HepG2 (cell line): ENCODE results near the gene KIAA0930. TPM values are rescaled to one million over a fixed set of nuclear protein-coding genes. Genes with fewer than 3 reads are reported as not detected.

Experiments used
- DR1 ChIP-seq: sonication (generic); formaldehyde crosslinking; IDR thresholded peaks from 2 replicates; pipeline ENCODE4 v1.8.0; 2021; ENCODE audit warnings: mild to moderate bottlenecking, missing genetic modification reagents, inconsistent platforms
- GFI1 ChIP-seq: sonication (generic); formaldehyde crosslinking; IDR thresholded peaks from 2 replicates; pipeline ENCODE4 v1.5.0; 2020; ENCODE audit warnings: missing genetic modification reagents, mild to moderate bottlenecking, borderline replicate concordance
- PHB2 ChIP-seq: fragments of 450-650 bp; IDR thresholded peaks from 2 replicates; pipeline ENCODE4 v1.6.1; 2018; ENCODE audit not compliant: partially characterized antibody
- ZFYVE20 ChIP-seq: sonication (generic); formaldehyde crosslinking; IDR thresholded peaks from 2 replicates; pipeline ENCODE4 v1.8.0; 2023; ENCODE audit warnings: low read depth, mild to moderate bottlenecking, moderate library complexity, missing genetic modification reagents, borderline replicate concordance
- polyA plus RNA-seq, 8 experiments: library from polyadenylated mRNA; depleted of rRNA in 3 of 8; stranded (reverse) in 7 of 8; unstranded in 1 of 8; fragments of >200 nt; fragmentation: Illumina TruSeq in 4 of 8; extraction: Trizol in 4 of 8; gene quantifications; 2 replicates each; pipeline versions ENCODE4 v1.2.1 to v1.2.3, GENCODE V29; 2011 to 2016; ENCODE audit warnings: low read depth in 4 of 8, missing spikeins in 1 of 8, mixed read lengths in 1 of 8; ENCODE audit not compliant: insufficient read depth in 1 of 8
- total RNA-seq, 5 experiments: library from RNA; depleted of rRNA; stranded (reverse); fragments of >200 nt; fragmentation: Illumina TruSeq; extraction: Trizol; gene quantifications; 2 replicates each; pipeline ENCODE4 v1.2.3, GENCODE V29; 2016; ENCODE audit warnings: low read depth in 1 of 5
- TF ChIP-seq, protein P1 (sequence below): sonication (generic); formaldehyde crosslinking; IDR thresholded peaks from 2 replicates; pipeline ENCODE4 v1.4.0; 2020; ENCODE audit warnings: missing genetic modification reagents, borderline replicate concordance
- TF ChIP-seq, protein P2 (sequence below): fragments of 450-650 bp; IDR thresholded peaks from 2 replicates; pipeline ENCODE4 v1.6.1; 2017; ENCODE audit warnings: mild to moderate bottlenecking
- TF ChIP-seq, protein P3 (sequence below): IDR thresholded peaks from 2 replicates; pipeline ENCODE4 v1.6.1; 2016; ENCODE audit warnings: low read depth, control low read depth
- TF ChIP-seq, protein P4 (sequence below): sonication (generic); formaldehyde crosslinking; IDR thresholded peaks from 2 replicates; pipeline ENCODE4 v1.4.0; 2020; ENCODE audit warnings: missing genetic modification reagents, borderline replicate concordance
- TF ChIP-seq, protein P5 (sequence below): sonication (generic); formaldehyde crosslinking; IDR thresholded peaks from 2 replicates; pipeline ENCODE4 v1.4.0; 2020; ENCODE audit warnings: missing genetic modification reagents

The KIAA0930 gene
- total and polyA plus RNA-seq, 2 of the 13 experiments (the other 11 are each of a cell fraction or from before 2014, with no cell fraction given): 27.0 to 38.2 TPM

DNA sequence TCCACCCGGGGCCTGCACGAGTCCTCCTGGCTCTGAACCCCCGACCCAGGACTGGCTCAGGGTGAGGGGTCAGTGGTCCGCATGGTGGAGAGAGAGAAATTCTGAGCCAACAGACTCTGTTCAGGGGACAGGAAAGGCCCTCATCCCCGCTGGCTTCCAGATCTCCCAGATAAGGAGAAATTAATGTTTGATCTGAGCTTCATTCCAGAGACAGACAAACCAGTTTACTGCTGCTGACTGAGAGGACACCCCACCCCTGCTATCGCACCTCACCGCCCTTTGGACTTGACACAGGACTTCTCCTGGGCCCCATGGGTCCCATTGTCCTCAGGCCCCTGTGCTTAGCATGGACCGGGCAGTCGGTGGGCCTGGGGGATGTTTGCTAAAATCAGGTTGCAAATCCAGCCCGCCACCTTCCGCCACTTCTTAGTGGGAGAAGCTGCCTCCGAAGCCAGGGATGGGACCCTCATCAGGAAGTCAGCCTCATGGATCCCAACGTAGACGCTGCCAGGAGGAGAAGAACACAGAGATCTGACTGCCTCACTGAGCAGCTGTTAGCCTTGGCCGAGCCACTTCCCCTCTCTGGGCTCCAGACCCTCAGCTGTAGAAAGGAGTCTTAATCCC, 32.9 kb upstream of the KIAA0930 start (continued):
- TF ChIP-seq, protein P1, sequence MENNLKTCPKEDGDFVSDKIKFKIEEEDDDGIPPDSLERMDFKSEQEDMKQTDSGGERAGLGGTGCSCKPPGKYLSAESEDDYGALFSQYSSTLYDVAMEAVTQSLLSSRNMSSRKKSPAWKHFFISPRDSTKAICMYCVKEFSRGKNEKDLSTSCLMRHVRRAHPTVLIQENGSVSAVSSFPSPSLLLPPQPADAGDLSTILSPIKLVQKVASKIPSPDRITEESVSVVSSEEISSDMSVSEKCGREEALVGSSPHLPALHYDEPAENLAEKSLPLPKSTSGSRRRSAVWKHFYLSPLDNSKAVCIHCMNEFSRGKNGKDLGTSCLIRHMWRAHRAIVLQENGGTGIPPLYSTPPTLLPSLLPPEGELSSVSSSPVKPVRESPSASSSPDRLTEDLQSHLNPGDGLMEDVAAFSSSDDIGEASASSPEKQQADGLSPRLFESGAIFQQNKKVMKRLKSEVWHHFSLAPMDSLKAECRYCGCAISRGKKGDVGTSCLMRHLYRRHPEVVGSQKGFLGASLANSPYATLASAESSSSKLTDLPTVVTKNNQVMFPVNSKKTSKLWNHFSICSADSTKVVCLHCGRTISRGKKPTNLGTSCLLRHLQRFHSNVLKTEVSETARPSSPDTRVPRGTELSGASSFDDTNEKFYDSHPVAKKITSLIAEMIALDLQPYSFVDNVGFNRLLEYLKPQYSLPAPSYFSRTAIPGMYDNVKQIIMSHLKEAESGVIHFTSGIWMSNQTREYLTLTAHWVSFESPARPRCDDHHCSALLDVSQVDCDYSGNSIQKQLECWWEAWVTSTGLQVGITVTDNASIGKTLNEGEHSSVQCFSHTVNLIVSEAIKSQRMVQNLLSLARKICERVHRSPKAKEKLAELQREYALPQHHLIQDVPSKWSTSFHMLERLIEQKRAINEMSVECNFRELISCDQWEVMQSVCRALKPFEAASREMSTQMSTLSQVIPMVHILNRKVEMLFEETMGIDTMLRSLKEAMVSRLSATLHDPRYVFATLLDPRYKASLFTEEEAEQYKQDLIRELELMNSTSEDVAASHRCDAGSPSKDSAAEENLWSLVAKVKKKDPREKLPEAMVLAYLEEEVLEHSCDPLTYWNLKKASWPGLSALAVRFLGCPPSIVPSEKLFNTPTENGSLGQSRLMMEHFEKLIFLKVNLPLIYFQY (CRISPR knock-in tag): peak; percentile 88; the same call in 1 of the 2 replicates
- TF ChIP-seq PHB2 (no peak), ZFYVE20 (no peak), GFI1 (CRISPR knock-in tag) (peak; percentile 87), DR1 (CRISPR knock-in tag) (0 out of 2 replicates have a peak, but pooled peaks have one; percentile 24)
- TF ChIP-seq, protein P2, sequence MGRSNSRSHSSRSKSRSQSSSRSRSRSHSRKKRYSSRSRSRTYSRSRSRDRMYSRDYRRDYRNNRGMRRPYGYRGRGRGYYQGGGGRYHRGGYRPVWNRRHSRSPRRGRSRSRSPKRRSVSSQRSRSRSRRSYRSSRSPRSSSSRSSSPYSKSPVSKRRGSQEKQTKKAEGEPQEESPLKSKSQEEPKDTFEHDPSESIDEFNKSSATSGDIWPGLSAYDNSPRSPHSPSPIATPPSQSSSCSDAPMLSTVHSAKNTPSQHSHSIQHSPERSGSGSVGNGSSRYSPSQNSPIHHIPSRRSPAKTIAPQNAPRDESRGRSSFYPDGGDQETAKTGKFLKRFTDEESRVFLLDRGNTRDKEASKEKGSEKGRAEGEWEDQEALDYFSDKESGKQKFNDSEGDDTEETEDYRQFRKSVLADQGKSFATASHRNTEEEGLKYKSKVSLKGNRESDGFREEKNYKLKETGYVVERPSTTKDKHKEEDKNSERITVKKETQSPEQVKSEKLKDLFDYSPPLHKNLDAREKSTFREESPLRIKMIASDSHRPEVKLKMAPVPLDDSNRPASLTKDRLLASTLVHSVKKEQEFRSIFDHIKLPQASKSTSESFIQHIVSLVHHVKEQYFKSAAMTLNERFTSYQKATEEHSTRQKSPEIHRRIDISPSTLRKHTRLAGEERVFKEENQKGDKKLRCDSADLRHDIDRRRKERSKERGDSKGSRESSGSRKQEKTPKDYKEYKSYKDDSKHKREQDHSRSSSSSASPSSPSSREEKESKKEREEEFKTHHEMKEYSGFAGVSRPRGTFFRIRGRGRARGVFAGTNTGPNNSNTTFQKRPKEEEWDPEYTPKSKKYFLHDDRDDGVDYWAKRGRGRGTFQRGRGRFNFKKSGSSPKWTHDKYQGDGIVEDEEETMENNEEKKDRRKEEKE: no peak
- TF ChIP-seq, protein P3, sequence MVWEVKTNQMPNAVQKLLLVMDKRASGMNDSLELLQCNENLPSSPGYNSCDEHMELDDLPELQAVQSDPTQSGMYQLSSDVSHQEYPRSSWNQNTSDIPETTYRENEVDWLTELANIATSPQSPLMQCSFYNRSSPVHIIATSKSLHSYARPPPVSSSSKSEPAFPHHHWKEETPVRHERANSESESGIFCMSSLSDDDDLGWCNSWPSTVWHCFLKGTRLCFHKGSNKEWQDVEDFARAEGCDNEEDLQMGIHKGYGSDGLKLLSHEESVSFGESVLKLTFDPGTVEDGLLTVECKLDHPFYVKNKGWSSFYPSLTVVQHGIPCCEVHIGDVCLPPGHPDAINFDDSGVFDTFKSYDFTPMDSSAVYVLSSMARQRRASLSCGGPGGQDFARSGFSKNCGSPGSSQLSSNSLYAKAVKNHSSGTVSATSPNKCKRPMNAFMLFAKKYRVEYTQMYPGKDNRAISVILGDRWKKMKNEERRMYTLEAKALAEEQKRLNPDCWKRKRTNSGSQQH: peak; percentile 70; the same call in 1 of the 2 replicates
- TF ChIP-seq, protein P4, sequence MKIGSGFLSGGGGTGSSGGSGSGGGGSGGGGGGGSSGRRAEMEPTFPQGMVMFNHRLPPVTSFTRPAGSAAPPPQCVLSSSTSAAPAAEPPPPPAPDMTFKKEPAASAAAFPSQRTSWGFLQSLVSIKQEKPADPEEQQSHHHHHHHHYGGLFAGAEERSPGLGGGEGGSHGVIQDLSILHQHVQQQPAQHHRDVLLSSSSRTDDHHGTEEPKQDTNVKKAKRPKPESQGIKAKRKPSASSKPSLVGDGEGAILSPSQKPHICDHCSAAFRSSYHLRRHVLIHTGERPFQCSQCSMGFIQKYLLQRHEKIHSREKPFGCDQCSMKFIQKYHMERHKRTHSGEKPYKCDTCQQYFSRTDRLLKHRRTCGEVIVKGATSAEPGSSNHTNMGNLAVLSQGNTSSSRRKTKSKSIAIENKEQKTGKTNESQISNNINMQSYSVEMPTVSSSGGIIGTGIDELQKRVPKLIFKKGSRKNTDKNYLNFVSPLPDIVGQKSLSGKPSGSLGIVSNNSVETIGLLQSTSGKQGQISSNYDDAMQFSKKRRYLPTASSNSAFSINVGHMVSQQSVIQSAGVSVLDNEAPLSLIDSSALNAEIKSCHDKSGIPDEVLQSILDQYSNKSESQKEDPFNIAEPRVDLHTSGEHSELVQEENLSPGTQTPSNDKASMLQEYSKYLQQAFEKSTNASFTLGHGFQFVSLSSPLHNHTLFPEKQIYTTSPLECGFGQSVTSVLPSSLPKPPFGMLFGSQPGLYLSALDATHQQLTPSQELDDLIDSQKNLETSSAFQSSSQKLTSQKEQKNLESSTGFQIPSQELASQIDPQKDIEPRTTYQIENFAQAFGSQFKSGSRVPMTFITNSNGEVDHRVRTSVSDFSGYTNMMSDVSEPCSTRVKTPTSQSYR (CRISPR knock-in tag): peak; percentile 72; the same call in 1 of the 2 replicates
- TF ChIP-seq, protein P5, sequence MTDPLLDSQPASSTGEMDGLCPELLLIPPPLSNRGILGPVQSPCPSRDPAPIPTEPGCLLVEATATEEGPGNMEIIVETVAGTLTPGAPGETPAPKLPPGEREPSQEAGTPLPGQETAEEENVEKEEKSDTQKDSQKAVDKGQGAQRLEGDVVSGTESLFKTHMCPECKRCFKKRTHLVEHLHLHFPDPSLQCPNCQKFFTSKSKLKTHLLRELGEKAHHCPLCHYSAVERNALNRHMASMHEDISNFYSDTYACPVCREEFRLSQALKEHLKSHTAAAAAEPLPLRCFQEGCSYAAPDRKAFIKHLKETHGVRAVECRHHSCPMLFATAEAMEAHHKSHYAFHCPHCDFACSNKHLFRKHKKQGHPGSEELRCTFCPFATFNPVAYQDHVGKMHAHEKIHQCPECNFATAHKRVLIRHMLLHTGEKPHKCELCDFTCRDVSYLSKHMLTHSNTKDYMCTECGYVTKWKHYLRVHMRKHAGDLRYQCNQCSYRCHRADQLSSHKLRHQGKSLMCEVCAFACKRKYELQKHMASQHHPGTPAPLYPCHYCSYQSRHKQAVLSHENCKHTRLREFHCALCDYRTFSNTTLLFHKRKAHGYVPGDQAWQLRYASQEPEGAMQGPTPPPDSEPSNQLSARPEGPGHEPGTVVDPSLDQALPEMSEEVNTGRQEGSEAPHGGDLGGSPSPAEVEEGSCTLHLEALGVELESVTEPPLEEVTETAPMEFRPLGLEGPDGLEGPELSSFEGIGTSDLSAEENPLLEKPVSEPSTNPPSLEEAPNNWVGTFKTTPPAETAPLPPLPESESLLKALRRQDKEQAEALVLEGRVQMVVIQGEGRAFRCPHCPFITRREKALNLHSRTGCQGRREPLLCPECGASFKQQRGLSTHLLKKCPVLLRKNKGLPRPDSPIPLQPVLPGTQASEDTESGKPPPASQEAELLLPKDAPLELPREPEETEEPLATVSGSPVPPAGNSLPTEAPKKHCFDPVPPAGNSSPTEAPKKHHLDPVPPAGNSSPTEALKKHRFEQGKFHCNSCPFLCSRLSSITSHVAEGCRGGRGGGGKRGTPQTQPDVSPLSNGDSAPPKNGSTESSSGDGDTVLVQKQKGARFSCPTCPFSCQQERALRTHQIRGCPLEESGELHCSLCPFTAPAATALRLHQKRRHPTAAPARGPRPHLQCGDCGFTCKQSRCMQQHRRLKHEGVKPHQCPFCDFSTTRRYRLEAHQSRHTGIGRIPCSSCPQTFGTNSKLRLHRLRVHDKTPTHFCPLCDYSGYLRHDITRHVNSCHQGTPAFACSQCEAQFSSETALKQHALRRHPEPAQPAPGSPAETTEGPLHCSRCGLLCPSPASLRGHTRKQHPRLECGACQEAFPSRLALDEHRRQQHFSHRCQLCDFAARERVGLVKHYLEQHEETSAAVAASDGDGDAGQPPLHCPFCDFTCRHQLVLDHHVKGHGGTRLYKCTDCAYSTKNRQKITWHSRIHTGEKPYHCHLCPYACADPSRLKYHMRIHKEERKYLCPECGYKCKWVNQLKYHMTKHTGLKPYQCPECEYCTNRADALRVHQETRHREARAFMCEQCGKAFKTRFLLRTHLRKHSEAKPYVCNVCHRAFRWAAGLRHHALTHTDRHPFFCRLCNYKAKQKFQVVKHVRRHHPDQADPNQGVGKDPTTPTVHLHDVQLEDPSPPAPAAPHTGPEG (CRISPR knock-in tag): no peak
